Suprapubic skin (tissue), 4 donors: ENCODE results near the gene XRCC5. TPM values are rescaled to one million over a fixed set of nuclear protein-coding genes. Genes with fewer than 3 reads are reported as not detected.

Experiments
- DNase-seq, 2 donors: peaks; one replicate each; pipeline ENCODE4 v3.0.0-alpha.2; 2019; ENCODE audit warnings: low spot score in 2 of 2
- H3K27ac ChIP-seq: fragments of 200-600 bp; sonication (generic); one replicate; pipeline ENCODE4 v1.5.1; 2019
- H3K27me3 ChIP-seq: fragments of 200-600 bp; sonication (generic); one replicate; pipeline ENCODE4 v1.5.1; 2019
- H3K36me3 ChIP-seq: fragments of 200-600 bp; sonication (generic); one replicate; pipeline ENCODE4 v1.5.1; 2019
- H3K4me1 ChIP-seq: fragments of 200-600 bp; sonication (generic); one replicate; pipeline ENCODE4 v1.5.1; 2019
- H3K4me3 ChIP-seq: fragments of 200-600 bp; sonication (generic); one replicate; pipeline ENCODE4 v1.5.1; 2019; ENCODE audit warnings: mild to moderate bottlenecking
- H3K9me3 ChIP-seq: fragments of 200-600 bp; sonication (generic); one replicate; pipeline ENCODE4 v1.5.1; 2019
- EP300 ChIP-seq: sonication (generic); formaldehyde crosslinking; IDR thresholded peaks from one replicate; pipeline ENCODE4 v1.6.1; 2017; ENCODE audit warnings: antibody characterized with exemption
- POLR2A ChIP-seq, 2 donors: fragments of 450-650 bp; IDR thresholded peaks; one replicate each; pipeline ENCODE4 v1.6.1; 2017; ENCODE audit warnings: antibody characterized with exemption in 2 of 2, mild to moderate bottlenecking in 2 of 2, moderate library complexity in 2 of 2
- POLR2AphosphoS5 ChIP-seq, 3 donors: sonication (generic); formaldehyde crosslinking; IDR thresholded peaks; one replicate each; pipeline ENCODE4 v1.6.1; 2017; ENCODE audit warnings: antibody characterized with exemption in 3 of 3
- WGBS: methylation state at CpG from one replicate; pipeline ENCODE4 v1.1.5; 2018; 5-methylcytosine and 5-hydroxymethylcytosine counted together
- total RNA-seq, 4 donors: library from RNA; depleted of rRNA; stranded (reverse); fragments of >200 nt; gene quantifications; one replicate each; pipeline ENCODE4 v1.1.0, GENCODE V29; 2016
- TF ChIP-seq, protein P1 (sequence below), 2 donors: fragments of 200-600 bp in 1 of 2; fragments of 450-650 bp in 1 of 2; sonication (generic) in 1 of 2; IDR thresholded peaks; one replicate each; pipeline ENCODE4 v1.5.1; 2016 to 2019; ENCODE audit warnings: antibody characterized with exemption in 2 of 2, mild to moderate bottlenecking in 1 of 2, moderate library complexity in 1 of 2

The XRCC5 gene
- total RNA-seq, 4 donors from 2014 or later, result 122 to 153 (median 136) TPM

DNA sequence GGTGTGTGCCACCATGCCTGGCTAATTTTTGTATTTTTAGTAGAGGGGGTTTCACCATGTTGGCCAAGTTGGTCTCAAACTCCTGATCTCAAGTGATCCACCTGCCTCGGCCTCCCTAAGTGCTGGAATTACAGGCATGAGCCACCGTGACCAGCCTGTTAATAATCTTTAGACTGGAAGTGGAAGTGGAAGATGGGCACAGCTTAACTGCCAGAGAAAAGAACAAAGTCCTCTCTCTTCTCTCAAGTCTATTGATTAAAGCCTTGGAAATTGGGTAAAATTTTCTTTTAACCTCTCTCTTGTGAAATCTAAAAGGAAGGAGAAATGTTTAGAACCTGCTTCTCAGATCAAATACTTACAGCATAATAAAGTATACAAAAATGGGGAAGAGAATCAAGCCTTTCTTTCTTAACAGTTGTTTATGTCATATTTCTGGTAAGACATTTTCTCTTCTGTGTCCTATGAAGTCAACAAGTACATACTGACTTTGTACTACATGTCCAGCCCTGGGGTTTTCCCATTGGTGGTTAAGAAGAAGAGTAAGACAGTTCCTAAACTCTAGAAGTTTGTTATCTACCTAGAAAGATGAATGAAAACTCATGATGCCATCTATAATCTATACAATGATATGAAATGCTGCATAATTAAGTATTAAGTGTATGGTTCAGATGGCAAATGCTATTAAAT lies 22.8 kb upstream of the XRCC5 start:
- Histone ChIP-seq H3K27me3 (no peaks in the 10 kb centered on the region), H3K36me3 (no peaks in the 10 kb centered on the region), H3K9me3 (no peaks in the 10 kb centered on the region), H3K27ac (no peak overlapping the region), H3K4me1 (peaks cover 8% of the 10 kb centered on the region), H3K4me3 (no peak overlapping the region)
- no peak for TF ChIP-seq POLR2AphosphoS5 (IDR thresholded peaks at IDR 0.05)
- TF ChIP-seq POLR2A (IDR thresholded peaks at IDR 0.05), result no peak
- TF ChIP-seq EP300, result no peak
- no peak for DNase-seq
- WGBS, result 95% methylated on average over 2 of the region's 2 CpGs

DNA sequence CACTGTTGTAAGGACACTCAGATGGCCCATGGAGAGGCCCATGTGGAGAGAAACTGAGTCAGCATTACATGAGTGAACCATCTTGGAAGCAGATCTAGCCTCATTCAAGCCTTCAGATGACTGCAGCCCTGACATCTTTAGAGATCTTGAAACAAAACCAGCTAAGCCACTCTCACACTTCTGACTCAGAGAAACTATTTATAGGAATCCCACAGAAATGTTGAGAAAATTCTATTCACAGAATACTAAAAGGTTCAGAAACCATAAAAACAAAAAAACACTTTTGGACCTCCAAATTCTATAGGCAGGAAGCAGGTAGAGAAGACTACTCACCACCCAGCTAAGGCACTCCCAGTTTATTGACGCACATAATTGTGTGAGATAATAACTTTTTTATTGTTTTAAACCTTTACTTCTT lies 18.8 kb upstream of the XRCC5 start:
- H3K27ac ChIP-seq, result no peak overlapping the region
- TF ChIP-seq POLR2A (IDR thresholded peaks at IDR 0.05), result no peak
- TF ChIP-seq, protein P1, sequence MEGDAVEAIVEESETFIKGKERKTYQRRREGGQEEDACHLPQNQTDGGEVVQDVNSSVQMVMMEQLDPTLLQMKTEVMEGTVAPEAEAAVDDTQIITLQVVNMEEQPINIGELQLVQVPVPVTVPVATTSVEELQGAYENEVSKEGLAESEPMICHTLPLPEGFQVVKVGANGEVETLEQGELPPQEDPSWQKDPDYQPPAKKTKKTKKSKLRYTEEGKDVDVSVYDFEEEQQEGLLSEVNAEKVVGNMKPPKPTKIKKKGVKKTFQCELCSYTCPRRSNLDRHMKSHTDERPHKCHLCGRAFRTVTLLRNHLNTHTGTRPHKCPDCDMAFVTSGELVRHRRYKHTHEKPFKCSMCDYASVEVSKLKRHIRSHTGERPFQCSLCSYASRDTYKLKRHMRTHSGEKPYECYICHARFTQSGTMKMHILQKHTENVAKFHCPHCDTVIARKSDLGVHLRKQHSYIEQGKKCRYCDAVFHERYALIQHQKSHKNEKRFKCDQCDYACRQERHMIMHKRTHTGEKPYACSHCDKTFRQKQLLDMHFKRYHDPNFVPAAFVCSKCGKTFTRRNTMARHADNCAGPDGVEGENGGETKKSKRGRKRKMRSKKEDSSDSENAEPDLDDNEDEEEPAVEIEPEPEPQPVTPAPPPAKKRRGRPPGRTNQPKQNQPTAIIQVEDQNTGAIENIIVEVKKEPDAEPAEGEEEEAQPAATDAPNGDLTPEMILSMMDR (IDR thresholded peaks at IDR 0.05), result no peak
- TF ChIP-seq EP300, result no peak
- no peak for TF ChIP-seq POLR2AphosphoS5 (IDR thresholded peaks at IDR 0.05)

DNA sequence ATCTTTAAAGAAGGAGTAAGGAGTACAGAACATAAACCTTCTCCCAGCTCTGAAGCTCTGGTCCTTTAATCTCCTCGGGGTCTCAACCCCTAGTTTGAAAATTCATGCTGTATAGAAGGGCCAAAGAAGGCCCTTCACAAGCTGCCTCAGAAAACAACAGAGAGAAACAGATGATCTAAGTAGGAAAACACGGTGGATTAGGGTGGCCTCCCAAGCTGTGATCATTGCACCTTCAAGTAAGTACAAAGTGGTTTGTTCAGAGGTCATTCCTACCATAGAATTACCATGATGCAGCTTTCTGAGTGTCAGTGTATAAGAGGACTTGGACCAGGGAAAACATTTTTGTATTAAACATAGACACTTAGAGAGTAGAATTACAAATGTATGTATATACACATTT lies 16.5 kb upstream of the XRCC5 start:
- Histone ChIP-seq H3K4me3 (no peak overlapping the region), H3K27ac (no peak overlapping the region), H3K4me1 (no peaks in the 10 kb centered on the region), H3K27me3 (no peaks in the 10 kb centered on the region), H3K36me3 (no peaks in the 10 kb centered on the region), H3K9me3 (no peaks in the 10 kb centered on the region)
- TF ChIP-seq POLR2AphosphoS5 (IDR thresholded peaks at IDR 0.05) (no peak), POLR2A (IDR thresholded peaks at IDR 0.05) (no peak), EP300 (no peak)
- TF ChIP-seq, protein P1 (IDR thresholded peaks at IDR 0.05), result no peak
- DNase-seq, result no peak
- 85% methylated on average over 2 of the region's 2 CpGs for WGBS

More for the DNA sequence above, 18.8 kb upstream of the XRCC5 start:
- 91% methylated on average over 1 of the region's 1 CpG for WGBS
- H3K27me3 ChIP-seq, result no peaks in the 10 kb centered on the region
- no peak for DNase-seq
- no peak overlapping the region for H3K4me3 ChIP-seq
- no peaks in the 10 kb centered on the region for H3K9me3 ChIP-seq
- H3K36me3 ChIP-seq, result no peaks in the 10 kb centered on the region
- no peaks in the 10 kb centered on the region for H3K4me1 ChIP-seq

DNA sequence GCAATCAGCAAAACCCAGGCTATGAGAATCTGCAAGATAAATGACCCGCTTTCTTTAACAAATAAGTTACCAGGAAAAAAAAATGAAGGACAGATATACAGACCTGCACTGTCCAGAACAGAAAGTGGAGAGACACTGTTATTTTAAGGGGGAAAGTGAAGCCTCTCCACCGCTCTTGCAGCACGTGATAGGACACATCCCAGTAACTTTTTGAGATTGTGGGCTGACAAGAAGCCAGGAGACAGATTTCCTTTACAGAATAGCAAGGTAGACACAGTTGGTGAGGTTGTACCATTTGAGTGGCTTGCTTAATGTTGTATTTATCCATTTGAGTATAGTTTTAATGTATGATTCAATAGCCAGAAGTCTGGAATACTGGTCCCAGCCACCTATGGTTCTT lies 14.4 kb upstream of the XRCC5 start:
- WGBS, result 86% methylated on average over 3 of the region's 3 CpGs
- no peaks in the 10 kb centered on the region for H3K27me3 ChIP-seq
- H3K27ac ChIP-seq, result no peak overlapping the region
- H3K4me3 ChIP-seq, result no peak overlapping the region
- no peak for DNase-seq
- no peaks in the 10 kb centered on the region for H3K9me3 ChIP-seq
- TF ChIP-seq EP300, result no peak
- TF ChIP-seq, protein P1 (IDR thresholded peaks at IDR 0.05), result no peak
- no peak for TF ChIP-seq POLR2A (IDR thresholded peaks at IDR 0.05)
- no peak for TF ChIP-seq POLR2AphosphoS5 (IDR thresholded peaks at IDR 0.05)
- H3K4me1 ChIP-seq, result no peaks in the 10 kb centered on the region
- H3K36me3 ChIP-seq, result no peaks in the 10 kb centered on the region

DNA sequence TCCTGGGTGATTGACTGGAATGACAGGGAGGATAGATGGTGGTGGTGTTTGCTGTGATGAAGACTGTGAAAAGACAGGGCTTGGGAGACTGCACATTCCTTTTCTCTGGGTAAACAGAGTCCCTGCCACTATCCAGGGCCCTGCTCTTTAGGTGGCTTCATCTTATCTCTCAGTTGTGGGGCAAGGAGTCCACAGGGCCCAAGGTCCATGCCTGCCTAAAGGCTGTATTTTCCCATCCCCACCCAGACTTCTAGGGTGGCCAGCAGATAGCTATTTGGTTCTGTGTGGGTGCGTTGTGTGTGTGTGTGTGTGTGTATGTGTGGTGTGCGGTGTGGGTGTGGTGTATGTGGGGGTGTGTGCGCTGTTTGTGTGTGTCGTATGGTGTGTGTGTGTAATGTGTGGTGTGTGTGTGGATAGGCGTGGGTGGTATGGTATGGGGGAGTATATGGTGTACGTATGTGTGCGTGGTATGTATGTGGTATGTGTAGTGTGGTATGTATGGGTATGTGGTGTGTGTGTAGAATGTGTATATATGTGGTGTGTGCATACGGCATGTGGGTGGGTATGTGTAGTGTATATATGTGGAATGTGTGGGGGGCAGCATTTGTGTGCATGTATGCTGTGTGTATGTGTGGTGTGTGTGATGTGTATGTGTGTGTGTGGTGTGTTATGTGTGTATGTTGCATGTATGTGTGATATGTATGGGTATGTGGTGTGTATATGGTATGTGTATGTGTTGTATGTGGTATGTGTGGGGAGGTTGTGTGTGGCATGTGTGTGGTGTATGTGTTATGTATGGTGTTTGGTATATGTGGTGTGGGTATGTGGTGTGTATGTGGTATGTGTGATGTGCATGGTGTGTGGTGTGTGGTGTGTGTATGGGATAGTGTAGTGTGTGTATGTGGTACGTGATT lies 10.5 kb upstream of the XRCC5 start:
- Histone ChIP-seq H3K36me3 (no peaks in the 10 kb centered on the region), H3K27me3 (no peaks in the 10 kb centered on the region), H3K27ac (no peak overlapping the region), H3K4me1 (no peaks in the 10 kb centered on the region), H3K4me3 (no peak overlapping the region), H3K9me3 (no peaks in the 10 kb centered on the region)
- 94% methylated on average over 9 of the region's 9 CpGs for WGBS
- no peak for TF ChIP-seq POLR2AphosphoS5 (IDR thresholded peaks at IDR 0.05)
- TF ChIP-seq, protein P1 (IDR thresholded peaks at IDR 0.05), result no peak
- no peak for TF ChIP-seq POLR2A (IDR thresholded peaks at IDR 0.05)
- no peak for TF ChIP-seq EP300
- DNase-seq, result no peak
